WTC11 (cell line): Measurements from ENCODE around the gene CNOT8. TPM values are rescaled to one million over a fixed set of nuclear protein-coding genes. Genes with fewer than 3 reads are reported as not detected.
A peak's percentile ranks its signal among the peaks of the same experiment; 100 is the strongest.

Experiments
- ATAC-seq: fragments of 200-7000 bp; cut with Tn5 transposase; 2 replicates; pipeline ENCODE4 v1.10.0; 2021; ENCODE audit warnings: mild to moderate bottlenecking, moderate library complexity
- CTCF ChIA-PET: fragments of 300-600 bp; sonication (Branson Sonifier 250); formaldehyde crosslinking; loops from one replicate; lab custom pipeline; 2021; ENCODE audit warnings: antibody characterized with exemption; lab: Charles Lee
- POLR2A ChIA-PET: fragments of 350-600 bp; sonication (Branson Sonifier 250); formaldehyde crosslinking; loops from one replicate; lab custom pipeline; 2021; ENCODE audit warnings: antibody characterized with exemption; lab: Charles Lee
- DNase-seq: peaks from one replicate; pipeline ENCODE4 v3.0.0; 2021; ENCODE audit warnings: low spot score
- H3K27ac Mint-ChIP-seq: 2 replicates; pipeline ENCODE4 v1.8.0; 2021; ENCODE audit warnings: mixed read lengths
- H3K27me3 Mint-ChIP-seq: 2 replicates; pipeline ENCODE4 v1.8.0; 2021; ENCODE audit warnings: low read depth, mild to moderate bottlenecking, moderate library complexity, mixed read lengths
- H3K36me3 Mint-ChIP-seq: 2 replicates; pipeline ENCODE4 v1.8.0; 2021; ENCODE audit warnings: mixed read lengths
- H3K4me1 Mint-ChIP-seq: 2 replicates; pipeline ENCODE4 v1.8.0; 2022; ENCODE audit warnings: mixed read lengths
- H3K4me3 Mint-ChIP-seq: 2 replicates; pipeline ENCODE4 v1.8.0; 2021; ENCODE audit warnings: mild to moderate bottlenecking, moderate library complexity, mixed read lengths
- H3K9me3 Mint-ChIP-seq: 2 replicates; pipeline ENCODE4 v1.8.0; 2021; ENCODE audit warnings: mixed read lengths
- AFF4 ChIP-seq: sonication (generic); formaldehyde crosslinking; IDR thresholded peaks from 2 replicates; pipeline ENCODE4 v1.8.1; 2023; ENCODE audit warnings: mild to moderate bottlenecking, missing genetic modification reagents, borderline replicate concordance
- ATF2 ChIP-seq: sonication (generic); formaldehyde crosslinking; IDR thresholded peaks from 2 replicates; pipeline ENCODE4 v1.8.1; 2022; ENCODE audit warnings: low read depth, missing genetic modification reagents, borderline replicate concordance
- ESRRA ChIP-seq: sonication (generic); formaldehyde crosslinking; IDR thresholded peaks from 2 replicates; pipeline ENCODE4 v1.8.1; 2022; ENCODE audit warnings: mild to moderate bottlenecking, missing genetic modification reagents, borderline replicate concordance
- GABPB1 ChIP-seq: sonication (generic); formaldehyde crosslinking; IDR thresholded peaks from 2 replicates; pipeline ENCODE4 v1.8.1; 2023; ENCODE audit warnings: mild to moderate bottlenecking, missing genetic modification reagents
- NR1H2 ChIP-seq: sonication (generic); formaldehyde crosslinking; IDR thresholded peaks from 2 replicates; pipeline ENCODE4 v1.9.0; 2021; ENCODE audit warnings: mild to moderate bottlenecking, moderate library complexity, missing genetic modification reagents
- TCF7 ChIP-seq: sonication (generic); formaldehyde crosslinking; IDR thresholded peaks from 2 replicates; pipeline ENCODE4 v1.8.0; 2022; ENCODE audit warnings: mild to moderate bottlenecking, low read depth, missing genetic modification reagents, moderate library complexity
- TEAD1 ChIP-seq: sonication (generic); formaldehyde crosslinking; IDR thresholded peaks from 2 replicates; pipeline ENCODE4 v1.8.0; 2022; ENCODE audit warnings: mild to moderate bottlenecking, missing genetic modification reagents
- TP53 ChIP-seq: sonication (generic); formaldehyde crosslinking; IDR thresholded peaks from 2 replicates; pipeline ENCODE4 v1.8.1; 2023; ENCODE audit warnings: mild to moderate bottlenecking, missing genetic modification reagents
- total RNA-seq: library from RNA; stranded (reverse); gene quantifications from 3 replicates; pipeline ENCODE4 v1.2.3, GENCODE V29; 2021
- TF ChIP-seq, protein P1 (sequence below): fragments of 250-450 bp; sonication (Bioruptor Pico); IDR thresholded peaks from 2 replicates; pipeline ENCODE4 v1.9.0; 2021; ENCODE audit warnings: mild to moderate bottlenecking
- TF ChIP-seq, protein P2 (sequence below): sonication (generic); formaldehyde crosslinking; IDR thresholded peaks from 2 replicates; pipeline ENCODE4 v1.8.1; 2022; ENCODE audit warnings: missing genetic modification reagents, borderline replicate concordance

Gene CNOT8
- total RNA-seq, 1 experiment from 2014 or later, result 58.6 TPM

GRCh38 chr5:154841273-154841661 is 17.2 kb upstream of the CNOT8 start (continued):
- TF ChIP-seq ATF2 (CRISPR knock-in tag) (no peak), AFF4 (CRISPR knock-in tag) (no peak), TCF7 (CRISPR knock-in tag) (no peak), ESRRA (CRISPR knock-in tag) (no peak), TP53 (CRISPR knock-in tag) (no peak)
- TF ChIP-seq, all 79 proteins: peak for 0

DNA sequence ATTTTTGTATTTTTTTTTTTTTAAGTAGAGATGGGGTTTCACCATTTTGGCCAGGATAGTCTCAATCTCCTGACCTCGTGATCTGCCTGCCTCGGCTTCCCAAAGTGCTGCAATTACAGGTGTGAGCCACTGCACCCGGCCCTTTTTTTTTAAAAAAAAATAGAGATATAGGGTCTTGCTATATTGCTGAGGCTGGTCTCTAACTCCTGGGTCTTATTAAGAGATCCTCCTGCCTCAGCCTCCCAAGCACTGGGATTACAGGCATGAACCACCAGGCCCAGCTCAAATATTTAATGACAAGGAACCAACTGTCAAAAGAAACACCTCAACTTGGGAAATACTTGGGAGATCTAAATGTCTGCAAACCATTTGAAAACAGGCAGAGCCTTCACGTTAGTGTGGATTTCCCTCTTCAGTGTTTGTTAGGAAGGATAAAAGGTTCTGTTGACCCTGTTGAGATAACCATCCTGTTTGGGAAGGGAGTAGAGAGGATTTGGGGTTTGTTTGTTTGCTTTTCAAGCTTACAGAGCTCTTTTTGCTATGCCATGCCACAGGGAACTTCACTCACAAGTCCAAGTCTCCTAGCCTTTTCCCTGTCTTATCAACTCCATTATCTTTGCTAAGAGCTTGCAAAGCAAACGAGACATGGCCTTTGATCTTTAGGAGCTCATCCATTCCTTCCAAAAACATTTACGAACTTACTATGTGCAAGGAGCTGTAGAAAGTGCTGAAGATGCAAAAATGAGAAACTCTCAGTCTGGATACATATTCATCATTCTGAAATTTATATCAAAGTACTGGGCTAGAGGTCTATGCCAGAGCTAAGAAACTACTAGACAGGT is 15.5 kb upstream of the CNOT8 start:
- Mint-ChIP-seq H3K36me3 (no peaks in the 10 kb centered on the region; the same call in 1 of the 2 replicates), H3K4me3 (no peak overlapping the region), H3K9me3 (no peaks in the 10 kb centered on the region), H3K27me3 (no peaks in the 10 kb centered on the region), H3K27ac (no peak overlapping the region), H3K4me1 (no peaks in the 10 kb centered on the region)
- DNase-seq, result no peak
- TF ChIP-seq, protein P1, sequence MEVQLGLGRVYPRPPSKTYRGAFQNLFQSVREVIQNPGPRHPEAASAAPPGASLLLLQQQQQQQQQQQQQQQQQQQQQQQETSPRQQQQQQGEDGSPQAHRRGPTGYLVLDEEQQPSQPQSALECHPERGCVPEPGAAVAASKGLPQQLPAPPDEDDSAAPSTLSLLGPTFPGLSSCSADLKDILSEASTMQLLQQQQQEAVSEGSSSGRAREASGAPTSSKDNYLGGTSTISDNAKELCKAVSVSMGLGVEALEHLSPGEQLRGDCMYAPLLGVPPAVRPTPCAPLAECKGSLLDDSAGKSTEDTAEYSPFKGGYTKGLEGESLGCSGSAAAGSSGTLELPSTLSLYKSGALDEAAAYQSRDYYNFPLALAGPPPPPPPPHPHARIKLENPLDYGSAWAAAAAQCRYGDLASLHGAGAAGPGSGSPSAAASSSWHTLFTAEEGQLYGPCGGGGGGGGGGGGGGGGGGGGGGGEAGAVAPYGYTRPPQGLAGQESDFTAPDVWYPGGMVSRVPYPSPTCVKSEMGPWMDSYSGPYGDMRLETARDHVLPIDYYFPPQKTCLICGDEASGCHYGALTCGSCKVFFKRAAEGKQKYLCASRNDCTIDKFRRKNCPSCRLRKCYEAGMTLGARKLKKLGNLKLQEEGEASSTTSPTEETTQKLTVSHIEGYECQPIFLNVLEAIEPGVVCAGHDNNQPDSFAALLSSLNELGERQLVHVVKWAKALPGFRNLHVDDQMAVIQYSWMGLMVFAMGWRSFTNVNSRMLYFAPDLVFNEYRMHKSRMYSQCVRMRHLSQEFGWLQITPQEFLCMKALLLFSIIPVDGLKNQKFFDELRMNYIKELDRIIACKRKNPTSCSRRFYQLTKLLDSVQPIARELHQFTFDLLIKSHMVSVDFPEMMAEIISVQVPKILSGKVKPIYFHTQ (CRISPR knock-in tag), result no peak
- TF ChIP-seq TEAD1, result no peak
- TF ChIP-seq, protein P2, sequence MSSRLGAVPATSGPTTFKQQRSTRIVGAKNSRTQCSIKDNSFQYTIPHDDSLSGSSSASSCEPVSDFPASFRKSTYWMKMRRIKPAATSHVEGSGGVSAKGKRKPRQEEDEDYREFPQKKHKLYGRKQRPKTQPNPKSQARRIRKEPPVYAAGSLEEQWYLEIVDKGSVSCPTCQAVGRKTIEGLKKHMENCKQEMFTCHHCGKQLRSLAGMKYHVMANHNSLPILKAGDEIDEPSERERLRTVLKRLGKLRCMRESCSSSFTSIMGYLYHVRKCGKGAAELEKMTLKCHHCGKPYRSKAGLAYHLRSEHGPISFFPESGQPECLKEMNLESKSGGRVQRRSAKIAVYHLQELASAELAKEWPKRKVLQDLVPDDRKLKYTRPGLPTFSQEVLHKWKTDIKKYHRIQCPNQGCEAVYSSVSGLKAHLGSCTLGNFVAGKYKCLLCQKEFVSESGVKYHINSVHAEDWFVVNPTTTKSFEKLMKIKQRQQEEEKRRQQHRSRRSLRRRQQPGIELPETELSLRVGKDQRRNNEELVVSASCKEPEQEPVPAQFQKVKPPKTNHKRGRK (CRISPR knock-in tag), result no peak
- TF ChIP-seq GABPB1 (CRISPR knock-in tag), result no peak
- ATAC-seq, result no peak
- ChIA-PET POLR2A (interaction anchor here (0.6 kb wide), 1 partner anchor 216 kb away, joined by 4 read pairs; no protein-coding TSS in a partner anchor), CTCF (interaction anchor here (0.9 kb wide), 1 partner anchor 191 kb away, joined by 3 read pairs; no protein-coding TSS in a partner anchor)

- H3K27ac Mint-ChIP-seq, result no peak overlapping the region
- CTCF ChIA-PET, result no interaction called here
- TF ChIP-seq GABPB1 (CRISPR knock-in tag) (0 out of 2 replicates have a peak, but pooled peaks have one; percentile 22), NR1H2 (CRISPR knock-in tag) (no peak)
- no peaks in the 10 kb centered on the region for H3K27me3 Mint-ChIP-seq
- H3K4me1 Mint-ChIP-seq, result peaks cover 6% of the 10 kb centered on the region
- ATAC-seq (no peak), DNase-seq (no peak)
- H3K36me3 Mint-ChIP-seq, result no peaks in the 10 kb centered on the region
- H3K9me3 Mint-ChIP-seq, result no peaks in the 10 kb centered on the region
- POLR2A ChIA-PET, result no interaction called here
- no peak overlapping the region for H3K4me3 Mint-ChIP-seq
Observed at GRCh38 chr5:154844809-154845208, 13.6 kb upstream of the CNOT8 start.
